Measurements from ENCODE around the gene PPP1R16B.

PPP1R16B gene

DNA sequence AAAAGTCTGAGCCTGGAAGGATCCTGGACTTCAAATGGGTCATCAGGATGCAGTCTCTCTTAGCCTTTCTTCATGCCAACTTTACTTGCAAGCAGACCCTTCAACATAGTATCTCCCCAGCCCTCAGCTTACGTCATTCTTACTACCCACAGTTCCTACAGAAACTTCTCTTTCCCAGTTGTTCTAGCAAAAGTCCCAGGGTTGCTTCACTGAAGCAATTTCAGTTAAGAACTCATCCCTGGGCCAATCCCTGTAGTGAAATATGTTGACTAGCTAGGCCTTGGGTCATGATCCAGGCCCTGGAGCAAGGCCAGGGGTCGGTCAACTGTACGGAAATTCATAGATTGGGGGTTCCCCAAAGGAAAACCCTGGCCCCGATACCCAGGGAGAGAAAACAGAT is 112.2 kb downstream of the PPP1R16B start:
- Histone ChIP-seq H3K9me3 (ENCODE audit: insufficient read depth, low read length) (no peaks in the 10 kb centered on the region), H3K4me1 (ENCODE audit: insufficient read depth, insufficient read length) (peaks cover 2% of the 10 kb centered on the region), H3K36me3 (ENCODE audit: insufficient read depth, insufficient read length, low read length) (peaks cover 11% of the 10 kb centered on the region), H3K9ac (ENCODE audit: insufficient read length, low read depth) (no peak overlapping the region), H3K4me3 (ENCODE audit: insufficient read length, low read depth) (no peak overlapping the region), H3K27me3 (ENCODE audit: insufficient read depth, insufficient read length) (no peaks in the 10 kb centered on the region)
- TF ChIP-seq ZNF274 (IDR thresholded peaks at IDR 0.05; ENCODE audit: low read depth, low read length) (no peak), YY1 (IDR thresholded peaks at IDR 0.05; ENCODE audit: insufficient read depth, insufficient read length) (no peak), SUZ12 (IDR thresholded peaks at IDR 0.05; ENCODE audit: extremely low read depth, insufficient read depth, insufficient read length) (no peak)
- no peak for DNase-seq (ENCODE audit: low read depth, low spot score)

DNA sequence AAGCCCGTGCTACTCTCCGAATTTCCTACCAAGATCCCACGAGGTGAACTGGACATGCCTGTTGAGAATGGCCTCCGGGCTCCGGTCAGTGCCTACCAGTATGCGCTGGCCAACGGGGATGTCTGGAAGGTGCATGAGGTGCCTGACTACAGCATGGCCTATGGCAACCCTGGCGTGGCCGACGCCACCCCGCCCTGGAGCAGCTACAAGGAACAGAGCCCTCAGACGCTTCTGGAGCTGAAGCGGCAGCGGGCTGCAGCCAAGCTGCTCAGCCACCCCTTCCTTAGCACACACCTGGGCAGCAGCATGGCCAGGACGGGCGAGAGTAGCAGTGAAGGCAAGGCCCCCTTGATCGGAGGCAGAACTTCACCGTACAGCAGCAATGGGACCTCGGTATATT is 112.7 kb downstream of the PPP1R16B start:
- Histone ChIP-seq H3K4me1 (ENCODE audit: insufficient read depth, insufficient read length) (peaks cover 2% of the 10 kb centered on the region), H3K9ac (ENCODE audit: insufficient read length, low read depth) (no peak overlapping the region), H3K9me3 (ENCODE audit: insufficient read depth, low read length) (no peaks in the 10 kb centered on the region), H3K4me3 (ENCODE audit: insufficient read length, low read depth) (no peak overlapping the region), H3K27me3 (ENCODE audit: insufficient read depth, insufficient read length) (no peaks in the 10 kb centered on the region), H3K36me3 (ENCODE audit: insufficient read depth, insufficient read length, low read length) (peaks cover 11% of the 10 kb centered on the region)
- no peak for TF ChIP-seq ZNF274 (IDR thresholded peaks at IDR 0.05; ENCODE audit: low read depth, low read length)
- no peak for TF ChIP-seq YY1 (IDR thresholded peaks at IDR 0.05; ENCODE audit: insufficient read depth, insufficient read length)
- no peak for DNase-seq (ENCODE audit: low read depth, low spot score)

DNA sequence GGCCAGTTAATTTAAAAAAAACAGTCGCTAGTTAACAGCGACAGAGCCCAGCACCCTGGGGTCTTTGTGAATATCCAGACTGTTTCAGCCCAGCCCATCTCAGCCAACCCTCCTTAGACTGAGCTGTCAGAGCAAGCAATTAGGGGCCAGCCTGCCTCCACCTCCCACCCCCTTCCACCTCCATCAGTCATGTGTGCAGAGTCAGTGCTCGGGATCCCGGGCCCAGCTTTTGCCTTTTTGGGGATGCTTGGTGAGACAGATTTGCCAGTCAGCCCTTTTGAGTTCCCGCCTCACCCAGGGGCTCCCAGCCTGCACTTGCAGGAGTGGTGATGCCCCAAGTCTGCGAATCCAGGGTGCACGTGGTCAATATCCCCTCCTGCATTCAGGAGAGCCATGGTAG is 114.2 kb downstream of the PPP1R16B start:
- no peak for DNase-seq (ENCODE audit: low read depth, low spot score)
- peaks cover 11% of the 10 kb centered on the region for H3K36me3 ChIP-seq (ENCODE audit: insufficient read depth, insufficient read length, low read length)
- H3K4me1 ChIP-seq (ENCODE audit: insufficient read depth, insufficient read length), result peaks cover 2% of the 10 kb centered on the region
- no peak for TF ChIP-seq ZNF274 (IDR thresholded peaks at IDR 0.05; ENCODE audit: low read depth, low read length)
- TF ChIP-seq YY1 (IDR thresholded peaks at IDR 0.05; ENCODE audit: insufficient read depth, insufficient read length), result no peak
- TF ChIP-seq SUZ12 (IDR thresholded peaks at IDR 0.05; ENCODE audit: extremely low read depth, insufficient read depth, insufficient read length), result no peak
- no peak overlapping the region for H3K9ac ChIP-seq (ENCODE audit: insufficient read length, low read depth)
- no peaks in the 10 kb centered on the region for H3K27me3 ChIP-seq (ENCODE audit: insufficient read depth, insufficient read length)
- H3K9me3 ChIP-seq (ENCODE audit: insufficient read depth, low read length), result no peaks in the 10 kb centered on the region
- no peak overlapping the region for H3K4me3 ChIP-seq (ENCODE audit: insufficient read length, low read depth)

DNA sequence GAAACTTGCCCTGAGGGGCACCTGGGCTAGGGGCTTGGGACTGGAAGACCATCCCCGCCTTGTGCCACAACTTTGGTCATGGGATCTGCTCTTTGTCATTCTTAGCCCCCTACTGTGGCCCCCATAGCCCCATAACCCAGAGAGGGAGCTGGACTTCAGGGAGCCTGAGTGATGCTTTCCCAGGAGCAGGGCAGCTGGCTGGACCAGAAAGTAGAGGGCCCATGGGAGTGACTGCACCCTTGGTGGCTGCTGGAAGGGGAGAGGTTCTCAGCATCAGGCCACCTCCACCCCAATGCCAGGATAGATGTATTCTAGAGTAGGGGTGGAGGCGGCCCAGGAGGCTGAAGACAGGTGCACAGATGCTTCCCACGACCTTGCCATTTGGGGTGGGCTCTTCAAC is 114.9 kb downstream of the PPP1R16B start:
- Histone ChIP-seq H3K4me3 (ENCODE audit: insufficient read length, low read depth) (no peak overlapping the region), H3K9ac (ENCODE audit: insufficient read length, low read depth) (no peak overlapping the region), H3K9me3 (ENCODE audit: insufficient read depth, low read length) (no peaks in the 10 kb centered on the region), H3K36me3 (ENCODE audit: insufficient read depth, insufficient read length, low read length) (peaks cover 11% of the 10 kb centered on the region), H3K27me3 (ENCODE audit: insufficient read depth, insufficient read length) (no peaks in the 10 kb centered on the region), H3K4me1 (ENCODE audit: insufficient read depth, insufficient read length) (peaks cover 2% of the 10 kb centered on the region)
- DNase-seq (ENCODE audit: low read depth, low spot score), result no peak
- no peak for TF ChIP-seq ZNF274 (IDR thresholded peaks at IDR 0.05; ENCODE audit: low read depth, low read length)
- TF ChIP-seq SUZ12 (IDR thresholded peaks at IDR 0.05; ENCODE audit: extremely low read depth, insufficient read depth, insufficient read length), result no peak
- TF ChIP-seq YY1 (IDR thresholded peaks at IDR 0.05; ENCODE audit: insufficient read depth, insufficient read length), result no peak

DNA sequence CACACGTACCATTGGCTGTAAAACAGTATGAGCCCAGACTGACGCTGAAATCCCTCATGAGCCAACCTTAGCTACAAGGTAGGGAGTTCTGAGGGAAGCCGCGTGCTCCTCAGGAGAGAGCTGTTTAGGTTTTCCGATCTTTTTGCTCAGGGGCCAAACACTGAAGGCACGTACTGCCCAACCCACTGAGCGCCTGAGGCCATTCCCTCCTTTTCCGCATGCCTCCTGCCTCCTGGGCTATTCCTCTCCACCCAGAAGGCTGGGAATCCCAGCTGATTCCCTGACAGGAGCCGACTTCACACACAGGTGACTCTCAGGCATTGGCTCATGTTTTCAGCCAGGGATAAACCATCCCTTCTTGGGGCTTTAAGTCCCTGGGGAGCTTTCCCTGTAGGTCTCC is 115.4 kb downstream of the PPP1R16B start:
- peaks cover 2% of the 10 kb centered on the region for H3K4me1 ChIP-seq (ENCODE audit: insufficient read depth, insufficient read length)
- no peaks in the 10 kb centered on the region for H3K27me3 ChIP-seq (ENCODE audit: insufficient read depth, insufficient read length)
- no peak overlapping the region for H3K4me3 ChIP-seq (ENCODE audit: insufficient read length, low read depth)
- no peaks in the 10 kb centered on the region for H3K9me3 ChIP-seq (ENCODE audit: insufficient read depth, low read length)
- H3K9ac ChIP-seq (ENCODE audit: insufficient read length, low read depth), result no peak overlapping the region
- TF ChIP-seq ZNF274 (IDR thresholded peaks at IDR 0.05; ENCODE audit: low read depth, low read length) (no peak), YY1 (IDR thresholded peaks at IDR 0.05; ENCODE audit: insufficient read depth, insufficient read length) (no peak)
- peaks cover 11% of the 10 kb centered on the region for H3K36me3 ChIP-seq (ENCODE audit: insufficient read depth, insufficient read length, low read length)
- no peak for DNase-seq (ENCODE audit: low read depth, low spot score)

DNA sequence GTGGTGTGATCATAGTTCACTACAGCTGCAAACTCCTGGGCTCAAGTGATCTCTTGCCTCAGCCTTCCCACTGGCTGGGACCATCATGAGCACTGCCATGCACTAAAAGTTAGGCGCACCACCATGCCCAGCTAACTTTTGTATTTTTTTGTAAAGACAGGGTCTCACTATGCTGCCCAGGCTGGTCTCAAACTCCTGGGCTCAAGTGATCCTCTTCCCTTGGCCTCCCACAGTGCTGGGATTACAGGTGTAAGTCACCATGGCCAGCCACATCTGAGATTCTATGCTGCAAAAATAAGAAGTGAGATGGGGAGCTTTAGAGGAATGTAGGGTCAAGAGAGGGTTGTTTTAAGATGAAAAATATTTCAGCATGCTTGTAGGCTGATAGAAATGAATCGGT is 119.2 kb downstream of the PPP1R16B start:
- Histone ChIP-seq H3K4me1 (ENCODE audit: insufficient read depth, insufficient read length) (peaks cover 8% of the 10 kb centered on the region), H3K36me3 (ENCODE audit: insufficient read depth, insufficient read length, low read length) (peaks cover 19% of the 10 kb centered on the region), H3K27me3 (ENCODE audit: insufficient read depth, insufficient read length) (no peaks in the 10 kb centered on the region), H3K9me3 (ENCODE audit: insufficient read depth, low read length) (no peaks in the 10 kb centered on the region), H3K9ac (ENCODE audit: insufficient read length, low read depth) (no peak overlapping the region), H3K4me3 (ENCODE audit: insufficient read length, low read depth) (no peak overlapping the region)
- TF ChIP-seq ZNF274 (IDR thresholded peaks at IDR 0.05; ENCODE audit: low read depth, low read length) (no peak), SUZ12 (IDR thresholded peaks at IDR 0.05; ENCODE audit: extremely low read depth, insufficient read depth, insufficient read length) (no peak), YY1 (IDR thresholded peaks at IDR 0.05; ENCODE audit: insufficient read depth, insufficient read length) (no peak)
- no peak for DNase-seq (ENCODE audit: low read depth, low spot score)

DNA sequence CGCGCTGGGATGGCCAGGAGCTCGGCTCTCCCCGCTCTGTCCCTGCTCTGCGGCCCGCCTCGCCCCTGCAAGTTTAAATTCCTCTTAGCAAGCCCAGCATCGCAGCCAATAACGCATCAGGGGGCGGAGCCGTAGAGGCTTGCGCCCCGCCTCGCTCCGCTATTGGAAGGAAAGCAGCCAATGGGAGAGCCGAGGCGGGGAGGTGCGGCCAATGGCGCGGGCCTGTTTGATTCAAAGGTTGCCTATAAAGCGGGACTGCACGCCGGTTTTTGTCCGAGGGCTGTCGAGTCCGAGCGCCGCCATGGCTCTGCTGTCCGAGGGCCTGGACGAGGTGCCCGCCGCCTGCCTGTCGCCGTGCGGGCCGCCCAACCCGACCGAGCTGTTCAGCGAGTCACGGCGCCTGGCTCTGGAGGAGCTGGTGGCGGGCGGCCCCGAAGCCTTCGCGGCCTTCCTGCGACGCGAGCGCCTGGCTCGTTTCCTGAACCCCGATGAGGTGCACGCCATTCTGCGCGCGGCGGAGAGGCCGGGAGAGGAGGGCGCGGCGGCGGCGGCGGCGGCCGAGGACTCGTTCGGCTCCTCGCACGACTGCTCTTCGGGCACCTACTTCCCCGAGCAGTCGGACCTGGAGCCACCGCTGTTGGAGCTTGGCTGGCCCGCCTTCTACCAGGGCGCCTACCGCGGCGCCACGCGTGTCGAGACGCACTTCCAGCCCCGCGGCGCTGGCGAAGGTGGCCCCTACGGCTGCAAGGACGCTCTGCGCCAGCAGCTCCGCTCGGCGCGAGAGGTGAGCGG is 120.8 kb downstream of the PPP1R16B start, which contains the start of gene FAM83D:
FAM83D (plus strand) TSS at position 276 of the 792 bp plus-strand sequence; CDS start at position 302, 26 bp downstream.
- Histone ChIP-seq H3K9me3 (ENCODE audit: insufficient read depth, low read length) (no peaks in the 10 kb centered on the region), H3K27me3 (ENCODE audit: insufficient read depth, insufficient read length) (no peaks in the 10 kb centered on the region), H3K9ac (ENCODE audit: insufficient read length, low read depth) (peak within 1 kb of the TSS; percentile 97), H3K36me3 (ENCODE audit: insufficient read depth, insufficient read length, low read length) (peaks cover 30% of the 10 kb centered on the region), H3K4me1 (ENCODE audit: insufficient read depth, insufficient read length) (peaks cover 10% of the 10 kb centered on the region), H3K4me3 (ENCODE audit: insufficient read length, low read depth) (peak within 1 kb of the TSS; percentile 96)
- TF ChIP-seq YY1 (IDR thresholded peaks at IDR 0.05; ENCODE audit: insufficient read depth, insufficient read length) (peak; percentile 32), SUZ12 (IDR thresholded peaks at IDR 0.05; ENCODE audit: extremely low read depth, insufficient read depth, insufficient read length) (no peak)
- DNase-seq (ENCODE audit: low read depth, low spot score), result peak; percentile 99

Measured in NT2/D1 (cell line).